Fibroblast of pulmonary artery (primary cell): ENCODE results near the gene JUP.

Experiments used
- DNase-seq: peaks from one replicate; pipeline ENCODE4 v3.0.0-alpha.2; 2010; ENCODE audit warnings: low read depth
- H3K4me3 ChIP-seq: replicated peaks from 2 replicates; pipeline ENCODE4 v1.5.1; 2011; ENCODE audit warnings: low read depth, mild to moderate bottlenecking, control low read depth, low read length, moderate library complexity
- TF ChIP-seq, protein P1 (sequence below): IDR thresholded peaks from 2 replicates; pipeline ENCODE4 v1.5.1; 2011; ENCODE audit warnings: mild to moderate bottlenecking, control low read depth, low read length, inconsistent platforms; ENCODE audit errors: missing control alignments

Gene JUP

DNA sequence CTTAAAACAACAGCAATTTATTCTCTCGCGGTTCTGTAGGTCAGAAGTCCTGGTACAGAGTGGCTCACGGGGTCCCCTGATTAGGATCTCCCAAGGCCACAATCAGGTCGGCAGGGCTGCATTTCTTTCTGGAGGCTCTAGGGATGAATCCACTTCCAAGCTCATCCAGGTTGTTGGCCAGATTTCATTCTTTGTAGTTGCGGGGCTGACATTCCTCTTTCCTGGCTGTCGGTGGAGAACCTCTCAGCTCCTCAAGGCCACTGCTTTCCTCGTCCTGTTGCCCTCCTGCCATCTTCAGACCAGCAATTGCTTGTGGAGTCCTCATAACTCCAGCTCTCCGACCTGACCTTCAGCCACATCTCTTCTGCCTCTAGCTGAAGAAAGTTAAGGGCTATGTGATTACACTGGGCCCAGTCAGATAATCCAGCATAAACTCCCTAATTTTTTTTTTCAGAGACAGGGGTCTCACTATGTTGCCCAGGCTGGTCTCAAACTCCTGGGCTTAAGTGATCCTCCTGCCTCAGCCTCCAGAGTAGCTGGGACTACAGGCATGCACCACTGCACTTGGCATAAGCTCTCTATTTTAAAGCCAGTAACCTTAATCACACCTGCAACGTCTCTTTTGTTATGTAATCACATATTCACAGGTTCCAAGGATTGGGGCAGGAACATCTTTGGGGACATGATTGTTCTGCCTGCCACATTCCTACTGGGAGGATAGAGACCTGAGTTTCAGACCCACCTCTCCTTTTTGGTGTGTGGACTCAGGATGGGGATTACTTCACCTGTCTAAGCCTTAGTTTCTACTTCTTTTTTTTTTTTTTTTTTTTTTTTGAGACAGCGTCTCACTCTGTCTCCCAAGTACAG, 78.5 kb downstream of the JUP start:
- no peak overlapping the region for H3K4me3 ChIP-seq
- TF ChIP-seq, protein P1, sequence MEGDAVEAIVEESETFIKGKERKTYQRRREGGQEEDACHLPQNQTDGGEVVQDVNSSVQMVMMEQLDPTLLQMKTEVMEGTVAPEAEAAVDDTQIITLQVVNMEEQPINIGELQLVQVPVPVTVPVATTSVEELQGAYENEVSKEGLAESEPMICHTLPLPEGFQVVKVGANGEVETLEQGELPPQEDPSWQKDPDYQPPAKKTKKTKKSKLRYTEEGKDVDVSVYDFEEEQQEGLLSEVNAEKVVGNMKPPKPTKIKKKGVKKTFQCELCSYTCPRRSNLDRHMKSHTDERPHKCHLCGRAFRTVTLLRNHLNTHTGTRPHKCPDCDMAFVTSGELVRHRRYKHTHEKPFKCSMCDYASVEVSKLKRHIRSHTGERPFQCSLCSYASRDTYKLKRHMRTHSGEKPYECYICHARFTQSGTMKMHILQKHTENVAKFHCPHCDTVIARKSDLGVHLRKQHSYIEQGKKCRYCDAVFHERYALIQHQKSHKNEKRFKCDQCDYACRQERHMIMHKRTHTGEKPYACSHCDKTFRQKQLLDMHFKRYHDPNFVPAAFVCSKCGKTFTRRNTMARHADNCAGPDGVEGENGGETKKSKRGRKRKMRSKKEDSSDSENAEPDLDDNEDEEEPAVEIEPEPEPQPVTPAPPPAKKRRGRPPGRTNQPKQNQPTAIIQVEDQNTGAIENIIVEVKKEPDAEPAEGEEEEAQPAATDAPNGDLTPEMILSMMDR, result no peak
- no peak for DNase-seq

DNA sequence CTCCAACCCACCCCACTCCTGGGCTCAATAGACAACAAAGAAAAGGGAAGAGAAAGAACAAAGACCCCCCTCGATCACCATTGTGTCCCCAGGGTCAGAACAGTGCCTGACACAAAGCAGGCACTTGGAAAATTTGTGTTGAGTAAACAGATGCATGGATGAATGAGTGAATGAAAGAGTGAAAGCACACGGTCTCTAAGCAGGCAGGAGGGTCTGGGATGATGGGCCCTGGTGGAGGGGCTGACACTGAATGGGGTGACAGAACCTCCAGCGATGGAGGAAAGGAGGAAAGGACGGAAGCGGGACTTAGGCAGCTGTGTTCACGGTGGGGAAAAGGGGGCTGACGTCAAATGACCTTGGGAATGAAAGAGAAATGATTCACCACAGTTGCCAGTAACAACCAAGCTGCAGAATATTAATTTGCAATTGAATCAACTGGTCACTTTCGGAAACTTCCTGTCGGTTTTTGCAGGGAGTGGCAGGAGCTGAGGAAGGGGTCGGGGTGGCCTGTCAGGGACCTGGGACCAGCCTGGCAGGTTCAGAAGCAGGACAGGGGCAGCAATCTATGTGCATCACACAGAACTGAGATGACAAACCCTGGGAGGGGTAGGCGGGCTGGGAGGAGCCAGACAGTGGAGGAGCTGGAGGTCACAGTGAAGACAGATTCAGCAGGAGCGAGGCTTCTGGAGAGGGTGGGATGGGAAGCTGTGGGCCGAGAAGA, 81.1 kb downstream of the JUP start:
- TF ChIP-seq, protein P1, result no peak
- peak; percentile 61 for DNase-seq
- H3K4me3 ChIP-seq, result no peak overlapping the region
